ENCODE data around the gene ACACB.

Gene ACACB

GRCh38 chr12:109196332-109196731 is 79.9 kb downstream of the ACACB start:
- H3K36me3 ChIP-seq (ENCODE audit: control insufficient read depth in 5 of 5, insufficient read depth in 5 of 5, low read length in 5 of 5), result peaks cover 18 to 97% (median 94%) of the 10 kb centered on the region in 5 donors
- no peak overlapping the region for H3K27ac ChIP-seq (ENCODE audit: low read depth, low read length)
- H3K4me3 ChIP-seq (ENCODE audit: low read depth in 1 of 5, low read length in 5 of 5), result no peak overlapping the region
- H3K9me3 ChIP-seq (ENCODE audit: control insufficient read depth in 5 of 5, low read length in 5 of 5), result peaks cover 0 to 4% (median 0%) of the 10 kb centered on the region in 5 donors
- no peak overlapping the region for H3K9ac ChIP-seq (ENCODE audit: low read length in 5 of 5)
- no peaks in the 10 kb centered on the region for H3K4me1 ChIP-seq (ENCODE audit: control insufficient read depth in 5 of 5, insufficient read depth in 5 of 5, low read length in 5 of 5)
- no peaks in the 10 kb centered on the region for H3K27me3 ChIP-seq (ENCODE audit: control insufficient read depth in 5 of 5, insufficient read depth in 4 of 5, low read length in 5 of 5)

- H3K36me3 ChIP-seq (ENCODE audit: control insufficient read depth in 5 of 5, insufficient read depth in 5 of 5, low read length in 5 of 5), result peaks cover 18 to 97% (median 92%) of the 10 kb centered on the region in 5 donors
These were observed 80.9 kb downstream of the ACACB start for GRCh38 chr12:109197327-109197726.

GRCh38 chr12:109199324-109199723 is 82.9 kb downstream of the ACACB start:
- Histone ChIP-seq H3K4me3 (ENCODE audit: low read depth in 1 of 5, low read length in 5 of 5) (no peak overlapping the region), H3K36me3 (ENCODE audit: control insufficient read depth in 5 of 5, insufficient read depth in 5 of 5, low read length in 5 of 5) (peaks cover 21 to 93% (median 90%) of the 10 kb centered on the region in 5 donors), H3K27me3 (ENCODE audit: control insufficient read depth in 5 of 5, insufficient read depth in 4 of 5, low read length in 5 of 5) (no peaks in the 10 kb centered on the region), H3K4me1 (ENCODE audit: control insufficient read depth in 5 of 5, insufficient read depth in 5 of 5, low read length in 5 of 5) (no peaks in the 10 kb centered on the region), H3K9ac (ENCODE audit: low read length in 5 of 5) (no peak overlapping the region), H3K9me3 (ENCODE audit: control insufficient read depth in 5 of 5, low read length in 5 of 5) (peaks cover 0 to 4% (median 0%) of the 10 kb centered on the region in 5 donors), H3K27ac (ENCODE audit: low read depth, low read length) (no peak overlapping the region)

More at GRCh38 chr12:109197327-109197726, 80.9 kb downstream of the ACACB start:
- H3K4me3 ChIP-seq (ENCODE audit: low read depth in 1 of 5, low read length in 5 of 5), result no peak overlapping the region
- no peak overlapping the region for H3K27ac ChIP-seq (ENCODE audit: low read depth, low read length)
- H3K9me3 ChIP-seq (ENCODE audit: control insufficient read depth in 5 of 5, low read length in 5 of 5), result peaks cover 0 to 4% (median 0%) of the 10 kb centered on the region in 5 donors
- H3K4me1 ChIP-seq (ENCODE audit: control insufficient read depth in 5 of 5, insufficient read depth in 5 of 5, low read length in 5 of 5), result no peaks in the 10 kb centered on the region
- H3K9ac ChIP-seq (ENCODE audit: low read length in 5 of 5), result no peak overlapping the region
- no peaks in the 10 kb centered on the region for H3K27me3 ChIP-seq (ENCODE audit: control insufficient read depth in 5 of 5, insufficient read depth in 4 of 5, low read length in 5 of 5)

- peaks cover 0 to 3% (median 0%) of the 10 kb centered on the region in 5 donors for H3K9me3 ChIP-seq (ENCODE audit: control insufficient read depth in 5 of 5, low read length in 5 of 5)
- H3K36me3 ChIP-seq (ENCODE audit: control insufficient read depth in 5 of 5, insufficient read depth in 5 of 5, low read length in 5 of 5), result peaks cover 13 to 93% (median 84%) of the 10 kb centered on the region in 5 donors
- no peak overlapping the region for H3K4me3 ChIP-seq (ENCODE audit: low read depth in 1 of 5, low read length in 5 of 5)
- H3K27ac ChIP-seq (ENCODE audit: low read depth, low read length), result no peak overlapping the region
- H3K9ac ChIP-seq (ENCODE audit: low read length in 5 of 5), result no peak overlapping the region
- no peaks in the 10 kb centered on the region for H3K27me3 ChIP-seq (ENCODE audit: control insufficient read depth in 5 of 5, insufficient read depth in 4 of 5, low read length in 5 of 5)
- H3K4me1 ChIP-seq (ENCODE audit: control insufficient read depth in 5 of 5, insufficient read depth in 5 of 5, low read length in 5 of 5), result no peaks in the 10 kb centered on the region
These were observed 84.6 kb downstream of the ACACB start for GRCh38 chr12:109200825-109201495.

DNA sequence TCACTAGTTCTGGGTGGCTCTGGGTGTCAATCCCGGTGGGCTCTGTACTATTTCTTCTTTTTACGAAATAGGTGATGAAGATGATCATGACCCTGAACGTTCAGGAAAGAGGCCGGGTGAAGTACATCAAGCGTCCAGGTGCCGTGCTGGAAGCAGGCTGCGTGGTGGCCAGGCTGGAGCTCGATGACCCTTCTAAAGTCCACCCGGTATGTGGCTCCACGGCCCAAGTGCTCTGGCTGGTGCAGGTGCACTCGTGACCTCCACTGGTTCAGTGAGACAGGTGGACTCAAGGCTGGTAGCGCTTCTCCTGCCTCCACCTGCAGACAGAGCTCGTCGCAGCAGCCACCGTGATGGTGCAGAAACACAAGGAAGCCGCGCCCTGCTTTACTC is 85.1 kb downstream of the ACACB start:
- H3K9me3 ChIP-seq (ENCODE audit: control insufficient read depth in 5 of 5, low read length in 5 of 5), result no peaks in the 10 kb centered on the region
- H3K4me1 ChIP-seq (ENCODE audit: control insufficient read depth in 5 of 5, insufficient read depth in 5 of 5, low read length in 5 of 5), result no peaks in the 10 kb centered on the region
- H3K4me3 ChIP-seq (ENCODE audit: low read depth in 1 of 5, low read length in 5 of 5), result no peak overlapping the region
- H3K27me3 ChIP-seq (ENCODE audit: control insufficient read depth in 5 of 5, insufficient read depth in 4 of 5, low read length in 5 of 5), result no peaks in the 10 kb centered on the region
- H3K9ac ChIP-seq (ENCODE audit: low read length in 5 of 5), result no peak overlapping the region
- peaks cover 10 to 93% (median 82%) of the 10 kb centered on the region in 5 donors for H3K36me3 ChIP-seq (ENCODE audit: control insufficient read depth in 5 of 5, insufficient read depth in 5 of 5, low read length in 5 of 5)
- no peak overlapping the region for H3K27ac ChIP-seq (ENCODE audit: low read depth, low read length)

GRCh38 chr12:109202770-109203169 is 86.4 kb downstream of the ACACB start:
- peaks cover 10 to 93% (median 82%) of the 10 kb centered on the region in 5 donors for H3K36me3 ChIP-seq (ENCODE audit: control insufficient read depth in 5 of 5, insufficient read depth in 5 of 5, low read length in 5 of 5)

GRCh38 chr12:109203480-109203879 is 87.1 kb downstream of the ACACB start:
- Histone ChIP-seq H3K9me3 (ENCODE audit: control insufficient read depth in 5 of 5, low read length in 5 of 5) (no peaks in the 10 kb centered on the region), H3K27me3 (ENCODE audit: control insufficient read depth in 5 of 5, insufficient read depth in 4 of 5, low read length in 5 of 5) (no peaks in the 10 kb centered on the region), H3K36me3 (ENCODE audit: control insufficient read depth in 5 of 5, insufficient read depth in 5 of 5, low read length in 5 of 5) (peaks cover 15 to 93% (median 83%) of the 10 kb centered on the region in 5 donors), H3K27ac (ENCODE audit: low read depth, low read length) (no peak overlapping the region), H3K4me3 (ENCODE audit: low read depth in 1 of 5, low read length in 5 of 5) (no peak overlapping the region), H3K4me1 (ENCODE audit: control insufficient read depth in 5 of 5, insufficient read depth in 5 of 5, low read length in 5 of 5) (no peaks in the 10 kb centered on the region), H3K9ac (ENCODE audit: low read length in 5 of 5) (no peak overlapping the region)

More at GRCh38 chr12:109202770-109203169, 86.4 kb downstream of the ACACB start:
- Histone ChIP-seq H3K4me1 (ENCODE audit: control insufficient read depth in 5 of 5, insufficient read depth in 5 of 5, low read length in 5 of 5) (no peaks in the 10 kb centered on the region), H3K9ac (ENCODE audit: low read length in 5 of 5) (no peak overlapping the region), H3K27ac (ENCODE audit: low read depth, low read length) (no peak overlapping the region), H3K9me3 (ENCODE audit: control insufficient read depth in 5 of 5, low read length in 5 of 5) (no peaks in the 10 kb centered on the region), H3K27me3 (ENCODE audit: control insufficient read depth in 5 of 5, insufficient read depth in 4 of 5, low read length in 5 of 5) (no peaks in the 10 kb centered on the region), H3K4me3 (ENCODE audit: low read depth in 1 of 5, low read length in 5 of 5) (no peak overlapping the region)

DNA sequence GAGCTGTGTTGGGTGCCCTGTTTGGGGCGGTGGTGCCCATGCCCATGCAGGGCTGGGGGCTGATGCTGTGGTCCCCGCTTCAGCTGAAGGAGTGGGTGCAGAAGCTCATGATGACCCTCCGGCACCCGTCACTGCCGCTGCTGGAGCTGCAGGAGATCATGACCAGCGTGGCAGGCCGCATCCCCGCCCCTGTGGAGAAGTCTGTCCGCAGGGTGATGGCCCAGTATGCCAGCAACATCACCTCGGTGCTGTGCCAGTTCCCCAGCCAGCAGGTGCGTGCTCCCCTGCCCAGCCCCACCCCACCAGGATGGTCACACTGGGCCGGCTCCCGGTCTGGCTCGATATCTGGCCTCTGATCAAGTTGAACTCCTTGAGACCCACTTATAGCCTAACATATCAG is 92.7 kb downstream of the ACACB start:
- H3K27ac ChIP-seq (ENCODE audit: low read depth, low read length), result no peak overlapping the region
- no peaks in the 10 kb centered on the region for H3K9me3 ChIP-seq (ENCODE audit: control insufficient read depth in 5 of 5, low read length in 5 of 5)

GRCh38 chr12:109212460-109213115 is 96.2 kb downstream of the ACACB start:
- Histone ChIP-seq H3K27me3 (ENCODE audit: control insufficient read depth in 5 of 5, insufficient read depth in 4 of 5, low read length in 5 of 5) (no peaks in the 10 kb centered on the region), H3K9ac (ENCODE audit: low read length in 5 of 5) (no peak overlapping the region), H3K4me3 (ENCODE audit: low read depth in 1 of 5, low read length in 5 of 5) (no peak overlapping the region), H3K27ac (ENCODE audit: low read depth, low read length) (no peak overlapping the region), H3K4me1 (ENCODE audit: control insufficient read depth in 5 of 5, insufficient read depth in 5 of 5, low read length in 5 of 5) (no peaks in the 10 kb centered on the region), H3K36me3 (ENCODE audit: control insufficient read depth in 5 of 5, insufficient read depth in 5 of 5, low read length in 5 of 5) (peaks cover 26 to 98% (median 87%) of the 10 kb centered on the region in 5 donors), H3K9me3 (ENCODE audit: control insufficient read depth in 5 of 5, low read length in 5 of 5) (no peaks in the 10 kb centered on the region)

More for the DNA sequence above, 92.7 kb downstream of the ACACB start:
- no peaks in the 10 kb centered on the region for H3K27me3 ChIP-seq (ENCODE audit: control insufficient read depth in 5 of 5, insufficient read depth in 4 of 5, low read length in 5 of 5)
- H3K4me3 ChIP-seq (ENCODE audit: low read depth in 1 of 5, low read length in 5 of 5), result no peak overlapping the region
- no peaks in the 10 kb centered on the region for H3K4me1 ChIP-seq (ENCODE audit: control insufficient read depth in 5 of 5, insufficient read depth in 5 of 5, low read length in 5 of 5)
- H3K9ac ChIP-seq (ENCODE audit: low read length in 5 of 5), result no peak overlapping the region
- H3K36me3 ChIP-seq (ENCODE audit: control insufficient read depth in 5 of 5, insufficient read depth in 5 of 5, low read length in 5 of 5), result peaks cover 22 to 96% (median 85%) of the 10 kb centered on the region in 5 donors

DNA sequence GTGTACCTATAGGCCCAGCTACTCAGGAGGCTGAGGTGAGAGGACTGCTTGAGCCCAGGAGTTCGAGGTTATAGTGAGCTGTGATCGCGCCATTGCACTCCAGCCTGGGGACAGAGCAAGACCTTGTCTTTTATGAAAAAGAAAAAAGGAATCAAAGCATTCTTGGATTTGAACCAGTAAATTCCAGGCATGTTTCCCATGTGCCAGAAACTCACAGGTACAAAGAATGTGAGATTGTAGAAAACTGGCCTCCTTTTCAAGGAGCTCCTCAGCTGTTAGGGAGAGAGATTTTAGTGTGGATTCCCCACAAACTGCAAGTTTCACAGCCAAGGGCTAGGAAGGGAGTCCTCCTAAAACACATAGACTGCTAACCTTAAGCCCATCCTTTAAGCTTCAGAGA is 97.7 kb downstream of the ACACB start:
- Histone ChIP-seq H3K27me3 (ENCODE audit: control insufficient read depth in 5 of 5, insufficient read depth in 4 of 5, low read length in 5 of 5) (no peaks in the 10 kb centered on the region), H3K27ac (ENCODE audit: low read depth, low read length) (no peak overlapping the region), H3K9ac (ENCODE audit: low read length in 5 of 5) (no peak overlapping the region), H3K9me3 (ENCODE audit: control insufficient read depth in 5 of 5, low read length in 5 of 5) (no peaks in the 10 kb centered on the region), H3K36me3 (ENCODE audit: control insufficient read depth in 5 of 5, insufficient read depth in 5 of 5, low read length in 5 of 5) (peaks cover 18 to 97% (median 82%) of the 10 kb centered on the region in 5 donors), H3K4me1 (ENCODE audit: control insufficient read depth in 5 of 5, insufficient read depth in 5 of 5, low read length in 5 of 5) (peaks cover 0 to 9% (median 0%) of the 10 kb centered on the region in 5 donors), H3K4me3 (ENCODE audit: low read depth in 1 of 5, low read length in 5 of 5) (no peak overlapping the region)
